ENCODE results near the gene RAB36. TPM values are rescaled to one million over a fixed set of nuclear protein-coding genes. Genes with fewer than 3 reads are reported as not detected.

RAB36 gene
- total RNA-seq, 1 donor from 2014 or later: 9.6 TPM

DNA sequence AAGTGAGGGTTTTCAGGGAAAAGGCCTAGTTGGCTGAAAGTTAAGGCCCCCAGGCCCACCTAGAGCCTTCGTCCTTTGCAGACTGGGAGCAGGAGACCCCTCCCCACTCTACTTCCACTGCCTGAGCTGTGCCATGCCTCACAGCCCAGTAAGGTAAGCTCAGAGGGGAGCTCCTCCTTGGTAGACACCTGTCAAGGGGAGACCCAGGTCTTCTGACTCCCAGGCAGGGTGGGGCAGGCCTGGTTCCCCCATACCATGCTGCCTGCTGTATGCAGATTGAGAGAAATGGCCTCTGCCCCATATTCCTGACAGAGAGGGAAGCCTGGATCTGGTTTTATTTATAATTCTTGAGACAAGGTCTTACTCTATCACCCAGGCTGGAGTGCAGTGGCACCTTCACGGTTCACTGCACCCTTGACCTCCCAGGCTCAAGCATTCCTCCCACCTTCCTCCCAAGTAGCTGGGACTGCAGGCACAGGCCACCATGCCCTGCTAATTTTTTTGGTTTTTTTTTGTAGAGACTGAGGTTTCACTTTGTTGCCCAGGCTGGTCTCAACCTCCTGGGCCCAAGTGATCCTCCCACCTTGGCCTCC, 697 bp downstream of the RAB36 start:
- Histone ChIP-seq H3K4me3 (peak overlapping the region; percentile 61), H3K9me3 (no peaks in the 10 kb centered on the region), H3K27ac (peak overlapping the region; percentile 71), H3K27me3 (ENCODE audit: low read depth) (no peaks in the 10 kb centered on the region), H3K4me1 (peaks cover 59% of the 10 kb centered on the region), H3K36me3 (no peaks in the 10 kb centered on the region)
- intact Hi-C loops (cut with DNase I): no loop called here
- TF ChIP-seq, protein P1, sequence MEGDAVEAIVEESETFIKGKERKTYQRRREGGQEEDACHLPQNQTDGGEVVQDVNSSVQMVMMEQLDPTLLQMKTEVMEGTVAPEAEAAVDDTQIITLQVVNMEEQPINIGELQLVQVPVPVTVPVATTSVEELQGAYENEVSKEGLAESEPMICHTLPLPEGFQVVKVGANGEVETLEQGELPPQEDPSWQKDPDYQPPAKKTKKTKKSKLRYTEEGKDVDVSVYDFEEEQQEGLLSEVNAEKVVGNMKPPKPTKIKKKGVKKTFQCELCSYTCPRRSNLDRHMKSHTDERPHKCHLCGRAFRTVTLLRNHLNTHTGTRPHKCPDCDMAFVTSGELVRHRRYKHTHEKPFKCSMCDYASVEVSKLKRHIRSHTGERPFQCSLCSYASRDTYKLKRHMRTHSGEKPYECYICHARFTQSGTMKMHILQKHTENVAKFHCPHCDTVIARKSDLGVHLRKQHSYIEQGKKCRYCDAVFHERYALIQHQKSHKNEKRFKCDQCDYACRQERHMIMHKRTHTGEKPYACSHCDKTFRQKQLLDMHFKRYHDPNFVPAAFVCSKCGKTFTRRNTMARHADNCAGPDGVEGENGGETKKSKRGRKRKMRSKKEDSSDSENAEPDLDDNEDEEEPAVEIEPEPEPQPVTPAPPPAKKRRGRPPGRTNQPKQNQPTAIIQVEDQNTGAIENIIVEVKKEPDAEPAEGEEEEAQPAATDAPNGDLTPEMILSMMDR (IDR thresholded peaks at IDR 0.05): no peak
- ATAC-seq (no peak), DNase-seq (no peak)

DNA sequence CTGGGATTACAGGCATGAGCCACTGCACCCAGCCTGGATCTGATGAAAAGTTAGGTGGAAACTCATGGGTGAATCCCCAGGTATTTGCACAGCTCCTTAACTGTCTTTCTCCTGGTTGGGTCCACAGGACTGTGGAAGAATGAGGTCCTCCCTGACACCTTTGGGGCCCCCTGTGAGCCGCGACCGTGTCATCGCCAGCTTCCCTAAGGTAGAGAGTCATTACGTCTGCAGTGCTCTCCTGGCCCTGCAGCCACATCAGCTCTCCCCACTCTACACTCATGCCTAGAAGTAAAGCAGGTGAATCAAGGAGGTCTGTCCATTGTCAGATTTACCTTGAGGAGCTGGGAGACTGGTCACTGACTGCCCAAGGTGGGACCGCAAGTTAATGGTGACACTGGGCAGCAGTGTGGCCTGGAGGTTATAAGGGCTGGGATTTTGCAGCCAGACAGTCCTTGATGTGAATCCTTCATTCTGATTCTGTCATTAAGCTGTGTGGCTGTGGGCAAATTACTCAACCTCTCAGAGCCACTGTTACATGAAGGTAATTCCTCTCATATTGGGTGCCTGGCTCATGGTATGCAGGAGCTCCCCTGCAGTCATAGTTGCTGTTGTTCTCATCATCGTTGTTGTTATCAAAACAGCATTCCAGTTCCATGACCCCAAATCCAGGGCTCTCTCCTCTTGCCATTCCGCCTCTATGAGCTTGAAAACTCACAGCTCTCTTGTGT, 1.4 kb downstream of the RAB36 start:
- Histone ChIP-seq H3K36me3 (no peaks in the 10 kb centered on the region), H3K4me3 (no peak overlapping the region), H3K27me3 (ENCODE audit: low read depth) (no peaks in the 10 kb centered on the region), H3K4me1 (peaks cover 61% of the 10 kb centered on the region), H3K9me3 (no peaks in the 10 kb centered on the region), H3K27ac (no peak overlapping the region)
- DNase-seq: no peak
- intact Hi-C loops (cut with DNase I): no loop called here
- TF ChIP-seq, protein P1 (IDR thresholded peaks at IDR 0.05): no peak
- ATAC-seq: no peak

DNA sequence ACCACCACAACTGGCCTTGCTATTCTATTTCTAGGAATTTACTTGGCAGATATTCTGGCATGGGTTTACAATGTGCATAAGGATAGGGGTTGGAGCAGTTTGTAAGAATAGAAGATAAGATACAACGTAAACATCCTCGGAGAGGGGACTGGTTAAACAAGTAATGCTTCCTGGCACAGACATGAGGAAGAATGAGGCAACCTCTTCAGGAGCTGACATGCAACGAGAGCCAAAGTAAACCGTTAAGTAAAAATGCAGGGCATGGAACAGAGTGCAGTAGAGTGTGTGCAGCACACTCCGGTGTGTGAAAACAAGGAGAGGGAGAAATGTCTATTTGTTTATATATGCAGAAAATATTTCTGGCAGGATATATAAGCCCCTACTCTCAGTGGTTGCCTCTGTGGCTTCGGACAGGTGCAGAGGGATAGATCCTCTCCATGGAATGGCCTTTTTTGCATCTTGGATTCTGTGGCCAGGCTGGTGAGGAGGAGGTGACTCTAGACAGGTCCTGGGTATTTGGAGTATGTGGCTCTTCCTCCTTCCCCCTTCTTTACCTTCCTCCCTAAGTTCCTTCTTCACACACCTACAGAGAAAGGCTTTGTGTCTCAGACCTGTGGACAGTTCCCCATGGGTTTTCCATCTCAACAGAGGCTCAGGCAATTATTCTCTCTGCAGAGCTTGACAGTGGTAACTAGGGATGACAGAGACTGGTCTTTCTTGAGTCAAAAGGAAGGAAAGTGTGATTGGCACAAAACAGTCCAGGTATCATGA, 2.5 kb downstream of the RAB36 start:
- H3K27ac ChIP-seq: peak overlapping the region; percentile 13
- peak; percentile 24 to 33 for ATAC-seq
- peaks cover 62% of the 10 kb centered on the region for H3K4me1 ChIP-seq

DNA sequence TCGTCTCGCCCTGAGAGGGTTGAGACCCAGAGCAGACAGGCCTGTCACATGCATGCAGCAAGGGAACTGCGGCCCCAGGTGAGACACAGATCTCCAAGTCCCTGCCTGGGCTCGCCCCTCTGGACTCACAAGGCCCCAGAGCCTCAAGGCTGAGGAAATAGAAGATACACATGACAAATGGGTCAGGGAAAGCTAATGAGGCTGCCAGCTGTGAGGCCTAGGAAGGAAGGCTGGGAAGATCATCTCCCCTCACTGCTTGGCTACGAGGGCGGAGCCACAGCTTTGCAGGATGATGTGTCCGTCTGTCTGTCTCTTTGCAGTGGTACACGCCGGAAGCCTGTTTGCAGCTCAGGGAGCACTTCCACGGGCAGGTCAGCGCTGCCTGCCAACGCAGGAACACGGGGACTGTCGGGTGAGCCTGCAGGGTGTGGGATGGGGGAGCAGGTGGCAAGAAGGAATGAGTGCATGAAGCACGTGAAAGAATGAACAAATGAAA, 4.5 kb downstream of the RAB36 start:
- no peak for DNase-seq
- peaks cover 55% of the 10 kb centered on the region for H3K4me1 ChIP-seq
- H3K9me3 ChIP-seq: no peaks in the 10 kb centered on the region

More for the DNA sequence above, 2.5 kb downstream of the RAB36 start:
- H3K27me3 ChIP-seq (ENCODE audit: low read depth): no peaks in the 10 kb centered on the region
- no peaks in the 10 kb centered on the region for H3K36me3 ChIP-seq
- intact Hi-C loops (cut with DNase I): no loop called here
- TF ChIP-seq, protein P1 (IDR thresholded peaks at IDR 0.05): no peak
- DNase-seq: no peak
- H3K4me3 ChIP-seq: no peak overlapping the region
- no peaks in the 10 kb centered on the region for H3K9me3 ChIP-seq

DNA sequence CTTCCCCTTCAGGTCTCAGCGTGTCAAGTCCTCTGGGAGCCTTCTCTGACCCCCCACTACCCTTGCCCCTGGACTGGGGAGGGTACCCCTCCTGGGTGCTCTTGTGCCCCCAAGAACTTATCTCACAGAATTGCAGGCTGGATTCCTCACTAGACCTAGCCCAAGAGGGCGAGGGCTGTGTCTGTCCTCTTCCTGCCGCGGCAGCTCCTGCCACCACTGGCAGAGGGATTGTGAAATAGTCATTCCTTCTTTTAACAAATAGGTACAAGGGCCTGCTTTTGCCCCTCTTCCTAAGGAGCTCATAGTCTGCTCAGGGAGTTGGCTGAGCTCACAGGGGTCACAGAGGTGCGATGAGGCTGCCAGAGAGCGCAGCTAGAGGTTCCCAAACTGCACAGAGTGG, 5.5 kb downstream of the RAB36 start:
- TF ChIP-seq, protein P1 (IDR thresholded peaks at IDR 0.05): no peak
- Histone ChIP-seq H3K27me3 (ENCODE audit: low read depth) (no peaks in the 10 kb centered on the region), H3K4me1 (peaks cover 45% of the 10 kb centered on the region), H3K27ac (no peak overlapping the region), H3K9me3 (no peaks in the 10 kb centered on the region), H3K36me3 (no peaks in the 10 kb centered on the region), H3K4me3 (no peak overlapping the region)
- DNase-seq: no peak
- intact Hi-C loops (cut with DNase I): no loop called here
- ATAC-seq: peak in 1 of 2 donors; percentile 4

More for the DNA sequence above, 4.5 kb downstream of the RAB36 start:
- Histone ChIP-seq H3K4me3 (no peak overlapping the region), H3K36me3 (no peaks in the 10 kb centered on the region), H3K27ac (no peak overlapping the region), H3K27me3 (ENCODE audit: low read depth) (no peaks in the 10 kb centered on the region)
- intact Hi-C loops (cut with DNase I): no loop called here
- no peak for ATAC-seq
- TF ChIP-seq, protein P1 (IDR thresholded peaks at IDR 0.05): no peak
